H9 (cell line): ENCODE results near the gene NUCB2. TPM values are rescaled to one million over a fixed set of nuclear protein-coding genes. Genes with fewer than 3 reads are reported as not detected.

ENCODE experiments used
- DNase-seq: peaks from one replicate; pipeline ENCODE4 v3.0.0-alpha.2; 2017
- H2AFZ ChIP-seq: one replicate; pipeline ENCODE4 v1.6.1; 2013; ENCODE audit warnings: mild to moderate bottlenecking, low read length, control low read depth, moderate library complexity
- H2AK5ac ChIP-seq: 2 replicates; pipeline ENCODE4 v1.6.1; 2013; ENCODE audit warnings: low read length, control low read depth, mixed read lengths; ENCODE audit not compliant: insufficient read length
- H2BK120ac ChIP-seq: one replicate; pipeline ENCODE4 v1.6.1; 2013; ENCODE audit warnings: low read depth, mild to moderate bottlenecking, low read length, control low read depth, inconsistent platforms; ENCODE audit not compliant: poor library complexity, severe bottlenecking
- H2BK12ac ChIP-seq: 2 replicates; pipeline ENCODE4 v1.6.1; 2013; ENCODE audit warnings: low read length, control low read depth, mixed read lengths, low read depth; ENCODE audit not compliant: insufficient read length
- H2BK15ac ChIP-seq: 2 replicates; pipeline ENCODE4 v1.6.1; 2013; ENCODE audit warnings: low read depth, low read length, control low read depth
- H2BK20ac ChIP-seq: one replicate; pipeline ENCODE4 v1.6.1; 2013; ENCODE audit warnings: low read depth, mild to moderate bottlenecking, low read length, control low read depth, inconsistent platforms; ENCODE audit not compliant: poor library complexity, severe bottlenecking
- H2BK5ac ChIP-seq: 2 replicates; pipeline ENCODE4 v1.6.1; 2013; ENCODE audit warnings: low read length, control low read depth, mixed read lengths; ENCODE audit not compliant: insufficient read length
- H3K14ac ChIP-seq: 2 replicates; pipeline ENCODE4 v1.6.1; 2013; ENCODE audit warnings: low read length, control low read depth; ENCODE audit not compliant: insufficient read depth
- H3K18ac ChIP-seq: 2 replicates; pipeline ENCODE4 v1.6.1; 2013; ENCODE audit warnings: low read depth, mild to moderate bottlenecking, mixed read lengths, low read length, control low read depth; ENCODE audit not compliant: insufficient read length
- H3K23ac ChIP-seq: 2 replicates; pipeline ENCODE4 v1.6.1; 2013; ENCODE audit warnings: low read length, control low read depth, mixed read lengths, low read depth; ENCODE audit not compliant: insufficient read length
- H3K23me2 ChIP-seq: 2 replicates; pipeline ENCODE4 v1.6.1; 2013; ENCODE audit warnings: low read depth, mild to moderate bottlenecking, mixed read lengths, low read length, control low read depth; ENCODE audit not compliant: insufficient read length, poor library complexity, severe bottlenecking
- H3K27ac ChIP-seq: 2 replicates; pipeline ENCODE4 v1.5.1; 2013; ENCODE audit warnings: low read length, control low read depth, mixed read lengths, low read depth; ENCODE audit not compliant: insufficient read length
- H3K27me3 ChIP-seq: 2 replicates; pipeline ENCODE4 v1.6.1; 2013; ENCODE audit warnings: low read length, control low read depth, inconsistent platforms; ENCODE audit not compliant: insufficient read depth
- H3K4ac ChIP-seq: 2 replicates; pipeline ENCODE4 v1.6.1; 2013; ENCODE audit warnings: low read depth, mild to moderate bottlenecking, control low read depth, inconsistent platforms, low read length, moderate library complexity
- H3K4me1 ChIP-seq: 2 replicates; pipeline ENCODE4 v1.6.1; 2013; ENCODE audit warnings: low read length, control low read depth, inconsistent platforms; ENCODE audit not compliant: insufficient read depth
- H3K4me2 ChIP-seq: 2 replicates; pipeline ENCODE4 v1.6.1; 2013; ENCODE audit warnings: low read length, control low read depth, mixed read lengths; ENCODE audit not compliant: insufficient read length, insufficient read depth
- H3K56ac ChIP-seq: 2 replicates; pipeline ENCODE4 v1.6.1; 2013; ENCODE audit warnings: low read depth, mild to moderate bottlenecking, mixed read lengths, low read length, control low read depth; ENCODE audit not compliant: insufficient read length
- H3K79me1 ChIP-seq: 2 replicates; pipeline ENCODE4 v1.6.1; 2013; ENCODE audit warnings: low read depth, mild to moderate bottlenecking, moderate library complexity, low read length, control low read depth, inconsistent platforms; ENCODE audit not compliant: insufficient read depth, poor library complexity, severe bottlenecking
- H3K79me2 ChIP-seq: 2 replicates; pipeline ENCODE4 v1.6.1; 2013; ENCODE audit warnings: low read length, control low read depth, inconsistent platforms; ENCODE audit not compliant: insufficient read depth
- H3K9ac ChIP-seq: 2 replicates; pipeline ENCODE4 v1.6.1; 2013; ENCODE audit warnings: low read length, control low read depth, mixed read lengths; ENCODE audit not compliant: insufficient read length; ENCODE audit errors: extremely low read depth
- H3K9me3 ChIP-seq: one replicate; pipeline ENCODE4 v1.6.1; 2013; ENCODE audit warnings: low read depth, low read length, inconsistent platforms; ENCODE audit not compliant: control insufficient read depth
- H3T11ph ChIP-seq: one replicate; pipeline ENCODE4 v1.6.1; 2013; ENCODE audit warnings: mild to moderate bottlenecking, low read length, control low read depth, inconsistent platforms
- H4K20me1 ChIP-seq: one replicate; pipeline ENCODE4 v1.6.1; 2013; ENCODE audit not compliant: control insufficient read depth, insufficient read length, insufficient read depth
- H4K5ac ChIP-seq: 2 replicates; pipeline ENCODE4 v1.6.1; 2013; ENCODE audit warnings: low read depth, mild to moderate bottlenecking, mixed read lengths, low read length, control low read depth; ENCODE audit not compliant: insufficient read length
- H4K8ac ChIP-seq: replicated peaks from 2 replicates; pipeline ENCODE4 v1.6.1; 2013; ENCODE audit warnings: low read length, control low read depth, mixed read lengths, low read depth; ENCODE audit not compliant: insufficient read length
- H4K91ac ChIP-seq: 2 replicates; pipeline ENCODE4 v1.6.1; 2013; ENCODE audit warnings: low read depth, mild to moderate bottlenecking, moderate library complexity, mixed read lengths, low read length, control low read depth; ENCODE audit not compliant: insufficient read length
- H3K27ac Mint-ChIP-seq, 3 experiments: 2 replicates in 2 of 3; 3 replicates in 1 of 3; pipeline ENCODE4 v1.8.0; 2020 to 2021; ENCODE audit warnings: mixed read lengths in 3 of 3, mild to moderate bottlenecking in 1 of 3, moderate library complexity in 1 of 3
- H3K27me3 Mint-ChIP-seq: 2 replicates; pipeline ENCODE4 v1.8.0; 2021; ENCODE audit warnings: low read depth, mild to moderate bottlenecking, moderate library complexity, mixed read lengths
- H3K36me3 Mint-ChIP-seq, 3 experiments: 2 replicates in 2 of 3; 3 replicates in 1 of 3; pipeline ENCODE4 v1.8.0; 2020 to 2021; ENCODE audit warnings: low read depth in 3 of 3, mixed read lengths in 3 of 3; ENCODE audit not compliant: insufficient read depth in 1 of 3
- H3K4me1 Mint-ChIP-seq, 2 experiments: 2 replicates each; pipeline ENCODE4 v1.8.0; 2020; ENCODE audit warnings: mixed read lengths in 2 of 2
- H3K4me3 Mint-ChIP-seq, 2 experiments: 2 replicates in 1 of 2; 3 replicates in 1 of 2; pipeline ENCODE4 v1.8.0; 2020 to 2021; ENCODE audit warnings: mild to moderate bottlenecking in 2 of 2, mixed read lengths in 2 of 2, moderate library complexity in 1 of 2
- H3K9me3 Mint-ChIP-seq, 2 experiments: 2 replicates in 1 of 2; 3 replicates in 1 of 2; pipeline ENCODE4 v1.8.0; 2020; ENCODE audit warnings: mild to moderate bottlenecking in 2 of 2, mixed read lengths in 2 of 2, moderate library complexity in 1 of 2
- CTCF ChIP-seq: fragments of 200-600 bp; sonication (generic); conservative IDR thresholded peaks from 3 replicates; pipeline ENCODE4 v1.8.0; 2021; ENCODE audit warnings: antibody characterized with exemption, mild to moderate bottlenecking
- WGBS: extraction: QIAGEN DNeasy Blood & Tissue Kit; methylation state at CpG from one replicate; pipeline ENCODE4 v1.1.7; 2013; ENCODE audit warnings: missing lambda C conversion rate, low lambda C conversion rate, mixed read lengths; ENCODE audit not compliant: insufficient read length; ENCODE audit errors: extremely low coverage; 5-methylcytosine and 5-hydroxymethylcytosine counted together
- total RNA-seq: library from RNA; stranded (reverse); gene quantifications from 2 replicates; pipeline ENCODE4 v1.2.1, GENCODE V29; 2021

NUCB2 gene
- total RNA-seq, 1 experiment from 2014 or later = 29.1 TPM

DNA sequence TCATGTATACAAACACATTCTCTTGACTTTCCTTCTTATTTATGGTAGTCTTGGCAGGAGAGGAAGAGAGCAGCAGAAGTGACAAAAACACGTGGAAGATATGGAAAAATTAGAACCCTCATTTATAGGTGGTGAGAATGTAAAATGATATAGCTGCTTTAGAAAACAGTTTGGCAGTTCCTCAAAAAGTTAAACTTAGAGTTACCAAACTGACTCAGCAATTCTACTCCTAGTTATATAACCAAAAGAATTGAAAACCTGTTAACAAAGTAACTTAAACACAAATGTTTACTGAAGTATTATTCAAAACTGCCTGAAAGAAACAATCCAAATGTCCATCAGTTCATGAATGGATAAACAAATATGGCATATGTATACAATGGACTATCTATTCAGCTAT, 16.8 kb downstream of the NUCB2 start:
- H2BK5ac ChIP-seq = no peak overlapping the region
- no peak overlapping the region for H2BK12ac ChIP-seq
- H3K4me3 Mint-ChIP-seq = no peak overlapping the region
- no CpG with 5 or more reads among the region's 1 CpG for WGBS
- no peaks in the 10 kb centered on the region for H3K27me3 ChIP-seq
- H3K9me3 Mint-ChIP-seq = no peaks in the 10 kb centered on the region
- H4K8ac ChIP-seq = no peak overlapping the region
- no peaks in the 10 kb centered on the region for H3K79me2 ChIP-seq
- no peaks in the 10 kb centered on the region for H4K20me1 ChIP-seq
- H3K27ac Mint-ChIP-seq = no peak overlapping the region
- DNase-seq = no peak
- no peak overlapping the region for H2AK5ac ChIP-seq
- no peak overlapping the region for H3K23ac ChIP-seq
- no peak overlapping the region for H2AFZ ChIP-seq
- H3K27me3 Mint-ChIP-seq = no peaks in the 10 kb centered on the region
- no peak overlapping the region for H4K5ac ChIP-seq
- H3K79me1 ChIP-seq = no peaks in the 10 kb centered on the region
- no peaks in the 10 kb centered on the region for H3K9me3 ChIP-seq
- no peak overlapping the region for H3T11ph ChIP-seq
- H3K4me1 Mint-ChIP-seq = no peaks in the 10 kb centered on the region
- no peak for TF ChIP-seq CTCF
- no peaks in the 10 kb centered on the region for H3K4me1 ChIP-seq
- H2BK20ac ChIP-seq = no peak overlapping the region
- no peaks in the 10 kb centered on the region for H3K36me3 Mint-ChIP-seq
- H3K9ac ChIP-seq = no peak overlapping the region
- no peaks in the 10 kb centered on the region for H3K23me2 ChIP-seq
- H2BK120ac ChIP-seq = no peak overlapping the region
- no peak overlapping the region for H4K91ac ChIP-seq
- H3K18ac ChIP-seq = no peak overlapping the region
- H3K14ac ChIP-seq = no peak overlapping the region
- H2BK15ac ChIP-seq = no peak overlapping the region
- H3K4me2 ChIP-seq = no peak overlapping the region
- no peak overlapping the region for H3K27ac ChIP-seq
- H3K4ac ChIP-seq = no peak overlapping the region
- H3K56ac ChIP-seq = no peak overlapping the region
